Caco-2 (cell line): ENCODE measurements around the gene PTCD1. TPM values are rescaled to one million over a fixed set of nuclear protein-coding genes. Genes with fewer than 3 reads are reported as not detected.

Experiments used
- BruUV-seq: library from RNA; stranded (reverse); fragments of 400-500 nt; replicated peaks from 2 replicates; lab custom pipeline; 2021; lab: Mats Ljungman, UMichigan
- CTCF ChIA-PET: fragments of 300-600 bp; sonication (Branson Sonifier 250); formaldehyde crosslinking; loops from one replicate; lab custom pipeline; 2022; ENCODE audit warnings: antibody characterized with exemption; lab: Charles Lee
- POLR2A ChIA-PET: fragments of 300-600 bp; sonication (Branson Sonifier 250); formaldehyde crosslinking; loops from one replicate; lab custom pipeline; 2022; ENCODE audit warnings: antibody characterized with exemption; lab: Charles Lee
- DNase-seq, 2 experiments: peaks; one replicate each; pipeline versions ENCODE4 v3.0.0 to v3.0.0-alpha.2; 2020 to 2022
- H3K27me3 ChIP-seq: replicated peaks from 2 replicates; pipeline ENCODE4 v1.6.0; 2011; ENCODE audit warnings: low read length; ENCODE audit not compliant: control insufficient read depth, insufficient read depth
- H3K36me3 ChIP-seq: 2 replicates; pipeline ENCODE4 v1.5.1; 2011; ENCODE audit warnings: low read length; ENCODE audit not compliant: control insufficient read depth, insufficient read depth
- H3K4me1 ChIP-seq: fragments of 250-450 bp; sonication (Bioruptor Pico); 2 replicates; pipeline ENCODE4 v1.5.1; 2020; ENCODE audit warnings: mild to moderate bottlenecking
- H3K4me3 ChIP-seq: 2 replicates; pipeline ENCODE4 v1.5.1; 2011; ENCODE audit warnings: low read depth, mild to moderate bottlenecking, control low read depth, low read length
- H3K9me3 ChIP-seq: fragments of 250-450 bp; sonication (Bioruptor Pico); 2 replicates; pipeline ENCODE4 v1.5.1; 2020; ENCODE audit warnings: mild to moderate bottlenecking, moderate library complexity
- H3K27ac Mint-ChIP-seq: one replicate; pipeline ENCODE4 v1.8.0; 2022; ENCODE audit warnings: mixed read lengths; ENCODE audit not compliant: unreplicated experiment
- H3K27me3 Mint-ChIP-seq: one replicate; pipeline ENCODE4 v1.8.0; 2022; ENCODE audit warnings: mixed read lengths; ENCODE audit not compliant: insufficient read depth, unreplicated experiment
- H3K36me3 Mint-ChIP-seq: one replicate; pipeline ENCODE4 v1.8.0; 2022; ENCODE audit warnings: mild to moderate bottlenecking, mixed read lengths; ENCODE audit not compliant: insufficient read depth, unreplicated experiment
- H3K4me1 Mint-ChIP-seq: one replicate; pipeline ENCODE4 v1.8.0; 2022; ENCODE audit warnings: low read depth, mixed read lengths; ENCODE audit not compliant: unreplicated experiment
- H3K4me3 Mint-ChIP-seq: one replicate; pipeline ENCODE4 v1.8.0; 2022; ENCODE audit warnings: mild to moderate bottlenecking, moderate library complexity, mixed read lengths; ENCODE audit not compliant: unreplicated experiment
- H3K9me3 Mint-ChIP-seq: one replicate; pipeline ENCODE4 v1.8.0; 2022; ENCODE audit warnings: mixed read lengths; ENCODE audit not compliant: unreplicated experiment
- intact Hi-C: fragments of 100-400 bp; cut with micrococcal nuclease; formaldehyde crosslinking; loops from one replicate; pipeline ENCODE4 v1.10.0; 2022; ENCODE audit not compliant: unreplicated experiment
- total RNA-seq: library from RNA; stranded (reverse); gene quantifications from 2 replicates; pipeline ENCODE4 v1.2.3, GENCODE V29; 2022
- TF ChIP-seq, protein P1 (sequence below), 2 experiments: fragments of 200-600 bp in 1 of 2; IDR thresholded peaks; 1 replicate in 1 of 2; 2 replicates in 1 of 2; pipeline versions ENCODE4 v1.5.1 to v1.8.0; 2011 to 2022; ENCODE audit warnings: antibody characterized with exemption in 1 of 2, control low read depth in 1 of 2, inconsistent platforms in 1 of 2, low read depth in 1 of 2, low read length in 1 of 2, mild to moderate bottlenecking in 1 of 2, moderate library complexity in 1 of 2; ENCODE audit not compliant: insufficient read depth in 1 of 2, severe bottlenecking in 1 of 2, unreplicated experiment in 1 of 2

The PTCD1 gene
- total RNA-seq, 1 experiment from 2014 or later = 59.6 TPM

DNA sequence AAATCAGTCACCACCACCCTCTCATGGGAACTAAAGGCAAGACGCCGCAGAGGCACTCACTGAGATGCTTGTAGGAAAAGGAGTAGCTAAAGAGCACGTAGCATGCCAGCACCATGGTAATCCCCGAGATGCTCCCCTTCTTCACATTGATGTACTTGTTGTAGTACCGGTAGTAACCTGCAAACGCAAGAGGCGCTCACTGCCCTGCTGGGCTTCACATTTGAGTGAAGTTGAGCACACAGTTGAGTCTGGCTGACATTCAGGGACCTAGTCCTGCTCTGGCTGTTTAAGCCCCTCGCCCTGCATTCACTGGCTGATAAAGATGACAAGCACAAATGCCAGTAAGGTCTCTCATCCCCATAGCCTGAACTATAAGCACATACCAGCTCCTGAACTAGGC, 20.5 kb upstream of the PTCD1 start:
- peak; percentile 49 to 59 for DNase-seq
- peaks cover 16% of the 10 kb centered on the region for H3K4me1 Mint-ChIP-seq
- BruUV-seq = no TSS peak

DNA sequence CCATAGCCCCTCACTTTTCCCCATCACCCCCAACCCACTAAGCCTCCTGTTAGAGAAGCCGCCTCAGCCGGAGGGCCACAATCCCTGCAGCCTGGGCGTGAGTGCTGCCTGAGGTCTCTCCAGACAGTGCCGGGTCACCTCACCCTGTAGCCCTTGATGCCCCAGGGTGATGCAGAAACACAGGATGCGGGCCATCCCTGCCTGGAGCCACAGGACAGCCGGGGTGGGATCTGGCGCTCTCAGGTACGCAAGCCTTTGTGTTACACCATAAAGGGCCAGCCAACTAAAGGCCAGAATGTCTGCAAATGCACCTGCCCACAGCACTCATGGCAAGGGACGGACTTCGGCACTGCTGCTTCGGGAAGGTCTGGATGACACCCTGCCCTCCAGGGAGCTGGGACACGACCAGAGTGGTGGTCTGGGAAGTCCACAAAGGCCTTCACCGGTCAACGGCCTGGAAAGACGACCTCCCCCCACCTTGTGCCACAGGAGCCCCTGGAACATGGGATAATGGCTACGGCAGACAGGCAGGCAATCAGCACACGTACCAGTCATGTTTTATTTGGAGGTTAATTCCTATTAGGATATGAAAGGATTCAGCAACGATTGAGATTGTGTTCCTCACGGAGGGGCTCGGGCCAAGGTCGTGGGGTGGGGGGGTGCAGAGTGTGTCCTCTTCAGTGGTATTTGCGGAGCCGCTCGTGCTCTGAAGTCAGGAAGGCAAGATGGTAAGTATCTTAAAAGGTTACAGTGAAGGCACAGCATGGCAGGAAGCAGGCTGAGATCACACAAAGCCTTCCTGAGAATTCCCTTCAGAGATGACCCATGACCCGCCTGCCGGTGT, 19.3 kb upstream of the PTCD1 start:
- no peaks in the 10 kb centered on the region for H3K9me3 ChIP-seq
- Mint-ChIP-seq H3K9me3 (no peaks in the 10 kb centered on the region), H3K36me3 (peaks cover 100% of the 10 kb centered on the region), H3K4me3 (no peak overlapping the region), H3K27ac (peak overlapping the region; percentile 31), H3K27me3 (no peaks in the 10 kb centered on the region), H3K4me1 (peaks cover 22% of the 10 kb centered on the region)
- DNase-seq = no peak
- H3K4me3 ChIP-seq = no peak overlapping the region
- TF ChIP-seq, protein P1, sequence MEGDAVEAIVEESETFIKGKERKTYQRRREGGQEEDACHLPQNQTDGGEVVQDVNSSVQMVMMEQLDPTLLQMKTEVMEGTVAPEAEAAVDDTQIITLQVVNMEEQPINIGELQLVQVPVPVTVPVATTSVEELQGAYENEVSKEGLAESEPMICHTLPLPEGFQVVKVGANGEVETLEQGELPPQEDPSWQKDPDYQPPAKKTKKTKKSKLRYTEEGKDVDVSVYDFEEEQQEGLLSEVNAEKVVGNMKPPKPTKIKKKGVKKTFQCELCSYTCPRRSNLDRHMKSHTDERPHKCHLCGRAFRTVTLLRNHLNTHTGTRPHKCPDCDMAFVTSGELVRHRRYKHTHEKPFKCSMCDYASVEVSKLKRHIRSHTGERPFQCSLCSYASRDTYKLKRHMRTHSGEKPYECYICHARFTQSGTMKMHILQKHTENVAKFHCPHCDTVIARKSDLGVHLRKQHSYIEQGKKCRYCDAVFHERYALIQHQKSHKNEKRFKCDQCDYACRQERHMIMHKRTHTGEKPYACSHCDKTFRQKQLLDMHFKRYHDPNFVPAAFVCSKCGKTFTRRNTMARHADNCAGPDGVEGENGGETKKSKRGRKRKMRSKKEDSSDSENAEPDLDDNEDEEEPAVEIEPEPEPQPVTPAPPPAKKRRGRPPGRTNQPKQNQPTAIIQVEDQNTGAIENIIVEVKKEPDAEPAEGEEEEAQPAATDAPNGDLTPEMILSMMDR (IDR thresholded peaks at IDR 0.05; ENCODE audit: insufficient read depth in 1 of 2, low read depth in 1 of 2, low read length in 1 of 2, severe bottlenecking in 1 of 2, unreplicated experiment in 1 of 2) = no peak
- no TSS peak for BruUV-seq
- ChIA-PET CTCF (no interaction called here), POLR2A (interaction anchor here (0.6 kb wide), 1 partner anchor 42 kb away, joined by 4 read pairs; the partner anchor contains the start of gene ZNF394)
- no peaks in the 10 kb centered on the region for H3K4me1 ChIP-seq
- H3K36me3 ChIP-seq = peaks cover 10% of the 10 kb centered on the region
- intact Hi-C loops = no loop called here
- H3K27me3 ChIP-seq = no peaks in the 10 kb centered on the region

More for the DNA sequence above, 20.5 kb upstream of the PTCD1 start:
- Mint-ChIP-seq H3K27me3 (no peaks in the 10 kb centered on the region), H3K36me3 (peaks cover 98% of the 10 kb centered on the region), H3K27ac (peak overlapping the region; percentile 51), H3K9me3 (no peaks in the 10 kb centered on the region), H3K4me3 (no peak overlapping the region)
- TF ChIP-seq, protein P1 (IDR thresholded peaks at IDR 0.05; ENCODE audit: insufficient read depth in 1 of 2, low read depth in 1 of 2, low read length in 1 of 2, severe bottlenecking in 1 of 2, unreplicated experiment in 1 of 2) = peak; percentile 37 to 43
- intact Hi-C loops = no loop called here
- Histone ChIP-seq H3K36me3 (peaks cover 7% of the 10 kb centered on the region), H3K9me3 (no peaks in the 10 kb centered on the region), H3K4me1 (no peaks in the 10 kb centered on the region), H3K27me3 (no peaks in the 10 kb centered on the region), H3K4me3 (no peak overlapping the region)
- ChIA-PET CTCF (no interaction called here), POLR2A (no interaction called here)

DNA sequence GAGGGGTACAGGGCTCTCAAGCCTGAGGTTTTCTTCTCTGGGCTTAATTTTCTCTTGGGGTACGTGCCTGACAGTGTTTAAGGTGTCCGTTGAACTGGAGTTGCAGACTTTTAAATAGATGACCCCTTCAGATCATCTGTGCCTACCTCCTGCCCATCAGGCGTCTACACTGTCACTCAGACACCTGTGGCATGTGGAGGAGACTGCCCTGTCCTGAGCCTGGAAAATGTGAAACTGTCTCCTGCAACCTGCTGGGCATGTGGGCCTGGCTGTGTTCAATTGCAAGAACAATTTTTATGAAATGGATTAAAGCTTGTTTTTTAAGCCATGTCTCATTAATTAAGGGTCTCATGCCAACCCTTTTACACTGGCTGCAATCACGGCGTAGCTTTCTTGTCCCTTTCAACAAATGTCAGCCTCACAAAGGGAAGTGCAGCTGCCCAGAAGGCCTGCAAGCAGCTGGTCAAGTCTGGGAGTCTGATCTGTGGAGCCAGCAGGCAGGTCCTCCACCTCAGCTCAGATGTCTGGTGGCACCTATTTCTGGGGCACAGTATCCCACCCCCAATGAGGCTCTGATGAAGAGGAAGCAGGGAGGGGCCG, 18.6 kb upstream of the PTCD1 start:
- TF ChIP-seq, protein P1 (IDR thresholded peaks at IDR 0.05; ENCODE audit: insufficient read depth in 1 of 2, low read depth in 1 of 2, low read length in 1 of 2, severe bottlenecking in 1 of 2, unreplicated experiment in 1 of 2) = no peak
- Histone ChIP-seq H3K4me1 (no peaks in the 10 kb centered on the region), H3K27me3 (no peaks in the 10 kb centered on the region), H3K9me3 (no peaks in the 10 kb centered on the region), H3K4me3 (no peak overlapping the region), H3K36me3 (peaks cover 12% of the 10 kb centered on the region)
- Mint-ChIP-seq H3K4me3 (no peak overlapping the region), H3K27me3 (no peaks in the 10 kb centered on the region), H3K36me3 (peaks cover 100% of the 10 kb centered on the region), H3K27ac (peak overlapping the region; percentile 48), H3K9me3 (no peaks in the 10 kb centered on the region), H3K4me1 (peaks cover 22% of the 10 kb centered on the region)
- CTCF ChIA-PET = no interaction called here
- intact Hi-C loops = no loop called here
- POLR2A ChIA-PET = no interaction called here
- DNase-seq = no peak
- no TSS peak for BruUV-seq
